Measurements from ENCODE around the gene ZNF524.
A peak's percentile ranks its signal among the peaks of the same experiment; 100 is the strongest.

Gene ZNF524

DNA sequence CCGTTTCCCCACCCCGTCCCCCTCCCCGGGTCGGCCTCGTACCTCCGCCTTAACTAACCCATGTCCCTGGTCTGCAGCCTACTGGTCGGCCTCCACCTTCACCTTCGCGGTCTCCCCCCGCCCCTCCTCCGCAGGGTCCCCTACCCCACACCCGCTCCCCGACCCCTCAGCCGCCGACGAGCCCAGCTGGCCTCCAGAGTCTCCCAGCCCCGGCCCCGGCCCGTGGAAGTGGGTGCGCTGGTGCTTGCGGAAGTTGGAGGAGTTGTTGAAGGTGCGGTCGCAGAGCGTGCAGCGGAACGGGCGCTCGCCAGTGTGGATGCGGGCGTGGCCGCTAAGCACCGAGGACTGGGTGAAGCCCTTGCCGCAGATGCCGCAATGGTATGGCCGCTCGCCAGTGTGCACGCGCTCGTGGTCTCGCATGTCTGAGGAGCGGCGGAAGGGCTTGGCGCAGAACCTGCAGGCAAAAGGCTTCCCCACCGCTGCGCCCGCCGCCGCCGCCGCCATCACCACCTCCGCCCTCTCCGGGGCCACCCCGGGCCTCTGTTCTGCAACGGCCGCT lies 21.7 kb downstream of the ZNF524 start:
- 96 to 97% methylated on average over 36 to 47 of the region's 55 CpGs for WGBS, 2 experiments (ENCODE audit: insufficient coverage in 2 of 2)
- H3K36me3 ChIP-seq (ENCODE audit: control insufficient read depth, insufficient read depth, low read length) = peaks cover 25% of the 10 kb centered on the region
- H3K4me1 ChIP-seq (ENCODE audit: control insufficient read depth, insufficient read depth, low read length, poor library complexity, severe bottlenecking) = no peaks in the 10 kb centered on the region
- H3K4me3 ChIP-seq (ENCODE audit: extremely low read depth, insufficient read depth, low read length, poor library complexity, severe bottlenecking) = no peak overlapping the region
- H3K9me3 ChIP-seq (ENCODE audit: control insufficient read depth, low read length) = no peaks in the 10 kb centered on the region
- H3K27ac ChIP-seq (ENCODE audit: low read depth, low read length, severe bottlenecking) = no peak overlapping the region

DNA sequence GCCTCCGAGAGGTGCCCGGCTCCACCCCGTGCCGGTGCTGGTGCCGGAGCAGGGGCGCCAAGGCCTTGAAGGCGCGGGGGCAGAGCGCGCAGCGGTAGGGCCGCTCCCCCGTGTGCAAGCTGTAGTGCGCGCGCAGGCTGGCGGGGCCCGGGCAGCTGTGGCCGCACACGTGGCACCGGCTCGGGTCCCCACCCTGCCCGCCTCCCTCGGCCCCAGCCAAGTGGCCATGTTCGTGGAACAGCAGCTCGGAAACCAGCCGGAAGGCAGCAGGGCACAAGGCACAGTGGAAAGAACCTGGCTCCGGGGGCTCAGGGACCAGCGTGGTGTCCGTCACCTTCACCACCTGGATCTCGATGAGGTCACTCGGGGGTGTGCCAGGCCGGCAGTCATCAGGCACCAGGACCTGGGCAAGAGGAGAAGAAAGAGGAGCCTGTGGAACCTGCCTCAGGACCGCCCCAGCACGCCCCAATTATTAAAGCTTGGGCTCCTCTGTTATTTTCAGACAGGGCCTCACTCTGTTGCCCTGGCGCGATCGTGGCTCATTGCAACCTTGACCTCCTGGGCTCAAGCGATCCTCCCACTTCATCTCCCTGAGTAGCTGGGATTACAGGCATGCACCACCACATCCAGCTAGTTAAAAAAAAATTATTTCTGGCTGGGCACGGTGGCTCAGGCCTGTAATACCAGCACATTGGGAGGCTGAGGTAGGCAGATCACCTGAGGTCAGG lies 22.3 kb downstream of the ZNF524 start:
- WGBS, 2 experiments (ENCODE audit: insufficient coverage in 2 of 2) = 97% methylated on average over 30 to 40 of the region's 40 CpGs
- Histone ChIP-seq H3K9me3 (ENCODE audit: control insufficient read depth, low read length) (no peaks in the 10 kb centered on the region), H3K4me1 (ENCODE audit: control insufficient read depth, insufficient read depth, low read length, poor library complexity, severe bottlenecking) (no peaks in the 10 kb centered on the region), H3K27ac (ENCODE audit: low read depth, low read length, severe bottlenecking) (no peak overlapping the region), H3K36me3 (ENCODE audit: control insufficient read depth, insufficient read depth, low read length) (peaks cover 19% of the 10 kb centered on the region), H3K4me3 (ENCODE audit: extremely low read depth, insufficient read depth, low read length, poor library complexity, severe bottlenecking) (no peak overlapping the region)

DNA sequence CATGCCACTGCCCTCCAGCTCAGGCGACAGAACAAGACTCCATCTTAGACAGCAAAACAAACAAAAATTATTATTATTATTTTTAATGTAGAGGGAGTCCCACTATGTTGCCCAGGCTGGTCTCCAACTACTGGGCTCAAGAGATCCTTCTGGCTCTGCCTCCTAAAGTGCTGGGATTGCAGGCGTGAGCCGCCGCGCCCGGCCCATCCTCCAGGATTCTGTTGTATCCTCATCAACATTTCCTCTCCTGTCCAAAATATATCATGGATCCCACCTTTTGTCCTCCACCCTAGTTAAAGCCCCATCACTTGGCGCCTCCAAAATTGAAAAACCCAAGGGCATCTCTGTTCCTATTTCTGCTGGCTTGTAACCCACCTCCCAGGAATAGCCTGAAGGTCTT lies 23.0 kb downstream of the ZNF524 start:
- H3K4me3 ChIP-seq (ENCODE audit: extremely low read depth, insufficient read depth, low read length, poor library complexity, severe bottlenecking) = no peak overlapping the region
- whole genome bisulfite sequencing, 2 experiments (ENCODE audit: insufficient coverage in 2 of 2) = 95 to 100% methylated on average over 4 to 6 of the region's 7 CpGs
- no peak overlapping the region for H3K27ac ChIP-seq (ENCODE audit: low read depth, low read length, severe bottlenecking)
- no peaks in the 10 kb centered on the region for H3K9me3 ChIP-seq (ENCODE audit: control insufficient read depth, low read length)
- no peaks in the 10 kb centered on the region for H3K4me1 ChIP-seq (ENCODE audit: control insufficient read depth, insufficient read depth, low read length, poor library complexity, severe bottlenecking)
- peaks cover 13% of the 10 kb centered on the region for H3K36me3 ChIP-seq (ENCODE audit: control insufficient read depth, insufficient read depth, low read length)

DNA sequence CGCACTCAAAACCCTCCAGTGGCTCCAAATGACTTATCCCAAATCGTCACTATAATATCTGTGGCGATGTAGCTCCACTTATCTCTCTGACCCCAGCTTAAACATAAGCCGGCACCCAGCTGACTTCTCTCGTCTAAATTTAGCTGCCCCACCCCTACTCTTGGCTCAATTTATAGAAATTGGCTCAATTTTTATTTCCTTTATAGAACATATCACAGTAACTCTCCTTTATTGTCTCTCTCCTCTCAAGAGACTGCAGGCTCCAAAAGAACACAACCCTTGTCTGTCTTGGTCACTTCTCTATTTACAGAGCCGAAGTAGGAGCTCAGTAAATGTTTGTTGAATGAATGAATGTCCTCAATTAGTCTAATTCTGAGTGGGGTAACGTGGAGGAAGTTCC lies 23.5 kb downstream of the ZNF524 start:
- WGBS, 2 experiments (ENCODE audit: insufficient coverage in 2 of 2) = 91 to 92% methylated on average over 5 to 6 of the region's 7 CpGs
- H3K9me3 ChIP-seq (ENCODE audit: control insufficient read depth, low read length) = no peaks in the 10 kb centered on the region
- H3K36me3 ChIP-seq (ENCODE audit: control insufficient read depth, insufficient read depth, low read length) = peaks cover 13% of the 10 kb centered on the region
- peak overlapping the region; percentile 56 for H3K4me3 ChIP-seq (ENCODE audit: extremely low read depth, insufficient read depth, low read length, poor library complexity, severe bottlenecking)
- H3K4me1 ChIP-seq (ENCODE audit: control insufficient read depth, insufficient read depth, low read length, poor library complexity, severe bottlenecking) = no peaks in the 10 kb centered on the region
- H3K27ac ChIP-seq (ENCODE audit: low read depth, low read length, severe bottlenecking) = peak overlapping the region; percentile 5

DNA sequence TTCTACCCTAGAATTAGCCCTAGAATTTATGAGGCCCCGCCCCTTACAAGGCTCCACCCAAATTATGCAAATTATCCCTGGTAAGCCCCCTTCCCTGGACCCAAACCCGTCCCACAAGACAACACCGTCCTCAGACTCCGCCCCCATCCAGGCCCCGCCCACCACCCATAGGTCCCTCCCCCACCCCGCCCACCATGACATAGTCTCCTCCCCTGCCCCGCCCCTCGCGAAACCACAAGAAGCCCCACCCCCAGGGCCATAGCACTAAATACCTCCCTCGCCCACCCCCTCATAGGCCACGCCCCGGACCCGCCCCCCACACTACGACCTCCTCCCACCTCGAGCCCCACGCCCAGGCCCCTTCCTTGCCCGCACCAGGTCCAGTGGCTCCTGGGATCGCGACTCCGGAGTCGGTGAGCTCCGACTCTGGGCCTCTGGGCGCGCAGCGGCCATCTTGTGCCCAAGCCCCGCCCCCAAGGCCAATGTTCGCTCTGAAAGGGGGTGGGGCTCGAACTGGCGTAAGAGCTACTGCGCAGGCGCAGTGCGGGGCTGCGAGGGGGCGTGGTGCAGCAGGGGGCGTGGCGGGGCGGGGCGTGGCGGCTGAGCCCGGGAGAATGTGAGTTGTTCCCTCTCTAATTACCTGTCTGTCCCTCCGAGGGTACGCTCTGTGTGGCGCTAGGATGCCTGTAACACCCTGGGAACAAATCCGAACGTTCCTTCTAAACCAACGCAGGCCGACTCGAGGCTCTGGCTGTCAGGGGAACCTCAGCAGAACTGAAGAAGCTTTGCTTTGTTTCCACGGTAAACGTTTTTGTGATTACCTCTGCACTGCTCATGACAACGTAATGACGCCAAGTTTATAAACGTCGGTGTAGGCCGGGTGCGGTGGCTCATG lies 24.3 kb downstream of the ZNF524 start, which contains the start of gene ZNF784:
ZNF784 (minus strand) TSS at position 458 of the 895 bp plus-strand sequence; CDS start at position 453, 5 bp downstream.
- Histone ChIP-seq H3K36me3 (ENCODE audit: control insufficient read depth, insufficient read depth, low read length) (peaks cover 13% of the 10 kb centered on the region), H3K27ac (ENCODE audit: low read depth, low read length, severe bottlenecking) (peak within 1 kb of the TSS; percentile 97), H3K4me3 (ENCODE audit: extremely low read depth, insufficient read depth, low read length, poor library complexity, severe bottlenecking) (peak within 1 kb of the TSS; percentile 56), H3K9me3 (ENCODE audit: control insufficient read depth, low read length) (no peaks in the 10 kb centered on the region), H3K4me1 (ENCODE audit: control insufficient read depth, insufficient read depth, low read length, poor library complexity, severe bottlenecking) (no peaks in the 10 kb centered on the region)
- WGBS, 2 experiments (ENCODE audit: insufficient coverage in 2 of 2) = 2 to 4% methylated on average over 36 to 40 of the region's 56 CpGs

DNA sequence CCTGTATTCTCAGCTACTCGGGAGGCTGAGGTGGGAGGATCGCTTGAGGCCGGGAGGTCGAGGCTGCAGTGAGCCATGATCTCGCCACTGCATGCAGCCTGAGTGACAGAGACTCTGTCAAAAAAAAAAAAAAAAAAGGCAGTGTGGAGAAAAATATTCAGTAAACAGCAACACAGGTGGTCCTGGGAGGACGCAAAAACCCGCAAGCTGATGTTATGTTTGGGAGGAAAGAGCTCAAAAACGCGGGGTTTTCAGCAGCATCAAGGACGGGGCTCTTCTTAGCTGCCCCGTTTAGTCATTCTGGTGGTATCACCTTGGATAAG lies 24.9 kb downstream of the ZNF524 start:
- H3K36me3 ChIP-seq (ENCODE audit: control insufficient read depth, insufficient read depth, low read length) = peaks cover 9% of the 10 kb centered on the region
- H3K27ac ChIP-seq (ENCODE audit: low read depth, low read length, severe bottlenecking) = no peak overlapping the region
- no peaks in the 10 kb centered on the region for H3K4me1 ChIP-seq (ENCODE audit: control insufficient read depth, insufficient read depth, low read length, poor library complexity, severe bottlenecking)
- H3K9me3 ChIP-seq (ENCODE audit: control insufficient read depth, low read length) = no peaks in the 10 kb centered on the region
- H3K4me3 ChIP-seq (ENCODE audit: extremely low read depth, insufficient read depth, low read length, poor library complexity, severe bottlenecking) = peak overlapping the region; percentile 56
- 60% methylated on average over 11 of the region's 11 CpGs; no CpG with 5 or more reads in 1 of the 2 experiments for WGBS, 2 experiments (ENCODE audit: insufficient coverage in 2 of 2)

DNA sequence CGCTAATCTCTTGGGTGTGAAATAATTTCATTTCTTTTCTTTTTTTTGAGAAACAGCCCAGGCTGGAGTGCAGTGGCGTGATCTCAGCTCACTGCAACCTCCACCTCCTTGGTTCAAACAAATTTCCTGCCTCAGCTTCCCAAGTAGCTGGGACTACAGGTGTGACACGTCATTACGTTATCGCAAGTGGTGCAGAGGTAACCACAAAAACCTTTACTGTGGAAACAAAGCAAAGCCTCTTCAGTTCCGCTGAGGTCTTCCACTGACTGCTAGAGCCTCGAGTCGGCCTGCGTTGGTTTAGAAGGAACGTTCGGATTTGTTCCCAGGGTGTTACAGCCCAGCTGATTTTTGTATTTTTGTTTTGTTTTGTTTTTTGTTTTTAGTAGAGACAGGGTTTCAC lies 26.3 kb downstream of the ZNF524 start:
- Histone ChIP-seq H3K4me1 (ENCODE audit: control insufficient read depth, insufficient read depth, low read length, poor library complexity, severe bottlenecking) (no peaks in the 10 kb centered on the region), H3K4me3 (ENCODE audit: extremely low read depth, insufficient read depth, low read length, poor library complexity, severe bottlenecking) (no peak overlapping the region), H3K36me3 (ENCODE audit: control insufficient read depth, insufficient read depth, low read length) (peaks cover 2% of the 10 kb centered on the region), H3K9me3 (ENCODE audit: control insufficient read depth, low read length) (no peaks in the 10 kb centered on the region), H3K27ac (ENCODE audit: low read depth, low read length, severe bottlenecking) (no peak overlapping the region)
- WGBS, 2 experiments (ENCODE audit: insufficient coverage in 2 of 2) = 82 to 93% methylated on average over 9 to 10 of the region's 11 CpGs

DNA sequence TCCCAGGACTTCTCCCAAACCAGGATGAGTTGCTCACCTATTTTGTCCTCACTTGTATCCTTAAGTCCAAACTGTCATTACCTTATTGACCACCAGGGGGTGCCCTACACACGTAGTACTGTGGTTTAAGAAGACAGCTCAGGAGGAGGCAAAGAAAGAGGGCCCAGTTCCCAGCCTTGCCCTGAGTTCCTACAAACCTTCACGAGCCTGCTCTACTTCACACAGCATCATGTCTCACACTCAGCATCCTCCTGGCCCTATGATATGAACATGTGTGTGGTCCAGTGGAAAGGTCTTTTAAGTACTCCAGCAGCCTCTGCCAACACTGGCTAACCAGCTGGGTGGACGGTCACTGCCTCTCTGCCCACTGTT lies 32.4 kb downstream of the ZNF524 start:
- WGBS, 2 experiments (ENCODE audit: insufficient coverage in 2 of 2) = 42 to 90% methylated on average over 1 to 2 of the region's 3 CpGs
- H3K9me3 ChIP-seq (ENCODE audit: control insufficient read depth, low read length) = no peaks in the 10 kb centered on the region
- no peak overlapping the region for H3K27ac ChIP-seq (ENCODE audit: low read depth, low read length, severe bottlenecking)
- H3K36me3 ChIP-seq (ENCODE audit: control insufficient read depth, insufficient read depth, low read length) = peaks cover 5% of the 10 kb centered on the region
- peaks cover 10% of the 10 kb centered on the region for H3K4me1 ChIP-seq (ENCODE audit: control insufficient read depth, insufficient read depth, low read length, poor library complexity, severe bottlenecking)
- H3K4me3 ChIP-seq (ENCODE audit: extremely low read depth, insufficient read depth, low read length, poor library complexity, severe bottlenecking) = no peak overlapping the region

DNA sequence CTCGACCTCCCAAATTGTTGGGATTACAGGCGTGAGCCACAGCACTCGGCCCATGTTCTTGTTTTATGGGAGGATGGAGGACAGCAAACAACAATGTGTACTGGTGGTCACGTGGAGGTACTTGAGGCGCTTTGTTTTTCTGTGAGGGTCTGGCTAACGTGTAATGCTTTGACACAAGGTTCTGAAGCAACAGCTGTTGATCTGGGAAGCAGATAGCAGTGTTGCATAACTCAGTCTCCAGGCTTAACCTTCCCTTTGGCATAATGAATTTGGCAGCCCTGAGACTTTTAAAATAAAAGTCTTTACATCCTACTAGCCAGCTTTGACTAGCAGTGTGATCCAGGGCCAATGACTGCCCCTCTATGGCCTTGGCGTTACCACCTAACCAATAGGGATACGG lies 33.8 kb downstream of the ZNF524 start:
- no peaks in the 10 kb centered on the region for H3K9me3 ChIP-seq (ENCODE audit: control insufficient read depth, low read length)
- 97 to 98% methylated on average over 6 to 7 of the region's 8 CpGs for WGBS, 2 experiments (ENCODE audit: insufficient coverage in 2 of 2)
- no peak overlapping the region for H3K27ac ChIP-seq (ENCODE audit: low read depth, low read length, severe bottlenecking)
- H3K4me3 ChIP-seq (ENCODE audit: extremely low read depth, insufficient read depth, low read length, poor library complexity, severe bottlenecking) = no peak overlapping the region
- H3K4me1 ChIP-seq (ENCODE audit: control insufficient read depth, insufficient read depth, low read length, poor library complexity, severe bottlenecking) = peaks cover 10% of the 10 kb centered on the region
- peaks cover 19% of the 10 kb centered on the region for H3K36me3 ChIP-seq (ENCODE audit: control insufficient read depth, insufficient read depth, low read length)

DNA sequence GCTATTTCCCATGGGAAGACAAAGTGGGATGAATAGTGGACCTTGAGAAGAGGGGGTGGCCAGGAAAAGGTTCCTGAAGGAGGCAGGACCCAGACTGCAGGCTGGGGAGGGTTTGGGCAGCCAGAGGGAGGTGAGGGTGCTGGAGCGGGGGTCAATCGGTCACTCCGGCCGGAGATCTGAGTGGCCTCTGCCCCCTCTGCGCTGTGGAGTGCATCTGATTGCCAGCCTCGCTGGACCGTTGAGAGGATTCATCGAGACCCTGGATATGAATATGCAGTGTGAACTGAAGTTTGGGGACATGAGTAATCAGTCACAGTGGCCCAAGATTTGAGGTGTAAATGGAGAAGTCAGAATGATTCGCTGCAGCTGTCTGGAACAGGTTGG lies 35.2 kb downstream of the ZNF524 start:
- no peaks in the 10 kb centered on the region for H3K9me3 ChIP-seq (ENCODE audit: control insufficient read depth, low read length)
- H3K4me1 ChIP-seq (ENCODE audit: control insufficient read depth, insufficient read depth, low read length, poor library complexity, severe bottlenecking) = peaks cover 10% of the 10 kb centered on the region
- peak overlapping the region; percentile 91 for H3K27ac ChIP-seq (ENCODE audit: low read depth, low read length, severe bottlenecking)
- peak overlapping the region; percentile 93 for H3K4me3 ChIP-seq (ENCODE audit: extremely low read depth, insufficient read depth, low read length, poor library complexity, severe bottlenecking)
- WGBS, 2 experiments (ENCODE audit: insufficient coverage in 2 of 2) = 8% methylated on average over 6 to 9 of the region's 9 CpGs
- peaks cover 19% of the 10 kb centered on the region for H3K36me3 ChIP-seq (ENCODE audit: control insufficient read depth, insufficient read depth, low read length)
